T47D (cell line): ENCODE data around the gene BEGAIN.

Source experiments
- DNase-seq, 2 experiments: peaks; one replicate each; pipeline versions ENCODE4 v3.0.0 to v3.0.0-alpha.2; 2011 to 2012; ENCODE audit warnings: low read depth in 1 of 2, low spot score in 1 of 2
- JUND ChIP-seq: IDR thresholded peaks from 2 replicates; pipeline ENCODE4 v1.6.1; 2012; ENCODE audit warnings: low read depth
- in situ Hi-C: cut with HindIII; loops from 2 replicates; pipeline ENCODE4 v1.10.0; 2016; ENCODE audit warnings: low sequenced_read_pairs, low pct_unique_long_range_greater_than_20kb

BEGAIN gene

GRCh38 chr14:100580316-100581227 lies 6.6 kb downstream of the BEGAIN start:
- TF ChIP-seq JUND = no peak
- in situ Hi-C loops = no loop called here
- DNase-seq = no peak

GRCh38 chr14:100578552-100578951 lies 8.7 kb downstream of the BEGAIN start:
- in situ Hi-C loops = no loop called here
- DNase-seq = no peak
- no peak for TF ChIP-seq JUND

GRCh38 chr14:100577986-100578431 lies 9.2 kb downstream of the BEGAIN start:
- TF ChIP-seq JUND = no peak

GRCh38 chr14:100577321-100577985 lies 9.8 kb downstream of the BEGAIN start:
- no peak for TF ChIP-seq JUND
- DNase-seq = no peak
- in situ Hi-C loops = no loop called here

More at GRCh38 chr14:100577986-100578431, 9.2 kb downstream of the BEGAIN start:
- in situ Hi-C loops = no loop called here
- DNase-seq = no peak

GRCh38 chr14:100576091-100577085 lies 10.8 kb downstream of the BEGAIN start:
- no peak for DNase-seq
- no peak for TF ChIP-seq JUND
- in situ Hi-C loops = no loop called here

- no peak for DNase-seq
- TF ChIP-seq JUND = no peak
- in situ Hi-C loops = no loop called here
These were observed 11.8 kb downstream of the BEGAIN start for GRCh38 chr14:100575266-100575995.

- in situ Hi-C loops = no loop called here
- DNase-seq = no peak
- no peak for TF ChIP-seq JUND
These were observed 12.6 kb downstream of the BEGAIN start for GRCh38 chr14:100574642-100575031.

GRCh38 chr14:100573757-100574641 lies 13.2 kb downstream of the BEGAIN start:
- no peak for TF ChIP-seq JUND
- DNase-seq = no peak
- in situ Hi-C loops = no loop called here

GRCh38 chr14:100573002-100573756 lies 14.0 kb downstream of the BEGAIN start:
- no peak for TF ChIP-seq JUND

GRCh38 chr14:100572543-100572942 lies 14.7 kb downstream of the BEGAIN start:
- no peak for TF ChIP-seq JUND
- DNase-seq = no peak
- in situ Hi-C loops = no loop called here

More at GRCh38 chr14:100573002-100573756, 14.0 kb downstream of the BEGAIN start:
- no peak for DNase-seq
- in situ Hi-C loops = no loop called here
